Osteoblast (primary cell): ENCODE results near the gene CPTP. TPM values are rescaled to one million over a fixed set of nuclear protein-coding genes. Genes with fewer than 3 reads are reported as not detected.
A peak's percentile ranks its signal among the peaks of the same experiment; 100 is the strongest.

ENCODE experiments used
- DNase-seq: peaks from one replicate; pipeline ENCODE4 v3.0.0; 2011; ENCODE audit warnings: low spot score, mixed read lengths; ENCODE audit not compliant: insufficient read length; ENCODE audit errors: missing footprints
- H2AFZ ChIP-seq: 2 replicates; pipeline ENCODE4 v1.6.0; 2011; ENCODE audit warnings: mild to moderate bottlenecking, low read length
- H3K27ac ChIP-seq: 2 replicates; pipeline ENCODE4 v1.5.1; 2011; ENCODE audit warnings: mild to moderate bottlenecking, low read depth, low read length, moderate library complexity
- H3K27me3 ChIP-seq: 2 replicates; pipeline ENCODE4 v1.6.0; 2012; ENCODE audit warnings: mild to moderate bottlenecking, control low read depth, inconsistent platforms, low read length, moderate library complexity; ENCODE audit not compliant: insufficient read depth
- H3K36me3 ChIP-seq: 2 replicates; pipeline ENCODE4 v1.5.1; 2011; ENCODE audit warnings: mild to moderate bottlenecking, low read length, control low read depth, moderate library complexity; ENCODE audit not compliant: insufficient read depth
- H3K4me1 ChIP-seq: 2 replicates; pipeline ENCODE4 v1.5.1; 2011; ENCODE audit warnings: mild to moderate bottlenecking, low read length, control low read depth, moderate library complexity; ENCODE audit not compliant: insufficient read depth
- H3K4me2 ChIP-seq: 2 replicates; pipeline ENCODE4 v1.6.0; 2011; ENCODE audit warnings: mild to moderate bottlenecking, low read length; ENCODE audit not compliant: insufficient read depth
- H3K4me3 ChIP-seq: fragments of 200-600 bp; sonication (generic); 3 replicates; pipeline ENCODE4 v1.5.1; 2012; ENCODE audit warnings: mild to moderate bottlenecking, low read length, inconsistent platforms; ENCODE audit not compliant: insufficient read depth
- H3K79me2 ChIP-seq: 2 replicates; pipeline ENCODE4 v1.6.0; 2012; ENCODE audit warnings: mild to moderate bottlenecking, low read length, control low read depth, inconsistent platforms; ENCODE audit not compliant: insufficient read depth
- H3K9me3 ChIP-seq: 2 replicates; pipeline ENCODE4 v1.5.1; 2011; ENCODE audit warnings: low read depth, low read length, control low read depth
- H4K20me1 ChIP-seq: 2 replicates; pipeline ENCODE4 v1.6.0; 2012; ENCODE audit warnings: mild to moderate bottlenecking, low read length, control low read depth; ENCODE audit not compliant: insufficient read depth
- CTCF ChIP-seq: IDR thresholded peaks from 2 replicates; pipeline ENCODE4 v1.5.1; 2011; ENCODE audit warnings: mild to moderate bottlenecking, low read depth, low read length, moderate library complexity; ENCODE audit errors: extremely low read depth
- small RNA-seq: library from RNA; depleted of rRNA; stranded (forward); fragments of <200 nt; gene quantifications from one replicate; pipeline ENCODE3, GENCODE V24; 2012
- total RNA-seq: library from RNA; depleted of rRNA; stranded (reverse); fragments of >200 nt; gene quantifications from 2 replicates; pipeline ENCODE4 v1.2.3, GENCODE V29; 2012

CPTP gene
- total RNA-seq, 1 donor = 13.8 TPM

- Histone ChIP-seq H3K9me3 (no peaks in the 10 kb centered on the region), H3K27ac (no peak overlapping the region), H3K36me3 (peaks cover 6% of the 10 kb centered on the region), H3K4me1 (peaks cover 9% of the 10 kb centered on the region), H3K27me3 (no peaks in the 10 kb centered on the region), H4K20me1 (peaks cover 6% of the 10 kb centered on the region), H3K4me2 (no peak overlapping the region), H2AFZ (no peak overlapping the region), H3K4me3 (no peak overlapping the region), H3K79me2 (peaks cover 32% of the 10 kb centered on the region)
- DNase-seq = peak; percentile 67
- no peak for TF ChIP-seq CTCF
These were observed 53.1 kb downstream of the CPTP start for GRCh38 chr1:1377540-1378205.

Small RNAs within 50 kb of the gene (small RNA-seq; reads per million reads assigned to genes)
- not detected for gene MIR6726

Other genes with a start within 250 kb of the CPTP start
- gene C1orf159, start 208.7 kb upstream of the CPTP start, total RNA-seq = 5.4 and 8.5 TPM in 2 replicates
- not detected in 2 replicates for gene TTLL10, start 150.9 kb upstream of the CPTP start, total RNA-seq
- gene TNFRSF18, start 118.2 kb upstream of the CPTP start, total RNA-seq = 0.29 TPM in 1 of 2 replicates, not detected in the other
- gene TNFRSF4, start 110.6 kb upstream of the CPTP start, total RNA-seq = under 0.01 TPM in 1 of 2 replicates, not detected in the other
- gene SDF4, start 92.8 kb upstream of the CPTP start, total RNA-seq = 136 and 151 TPM in 2 replicates
- gene B3GALT6, start 92.6 kb upstream of the CPTP start, total RNA-seq = 26.5 and 29.7 TPM in 2 replicates
- gene C1QTNF12, start 78.1 kb upstream of the CPTP start, total RNA-seq = 0.36 and 0.59 TPM in 2 replicates
- 31.2 and 32.6 TPM in 2 replicates for gene UBE2J2, start 50.9 kb upstream of the CPTP start, total RNA-seq
- gene SCNN1D, start 44.4 kb upstream of the CPTP start, total RNA-seq = 0.59 and 1.1 TPM in 2 replicates
- gene ACAP3, start 16.9 kb upstream of the CPTP start, total RNA-seq = 31.2 and 46.7 TPM in 2 replicates
- 19.4 and 29.3 TPM in 2 replicates for gene PUSL1, start 16.2 kb upstream of the CPTP start, total RNA-seq
- gene INTS11, start 142 bp upstream of the CPTP start, total RNA-seq = 53.3 and 59.7 TPM in 2 replicates
- under 0.01 TPM in 2 replicates for gene TAS1R3, start 6.5 kb downstream of the CPTP start, total RNA-seq
- gene DVL1, start 24.6 kb downstream of the CPTP start, total RNA-seq = 73.5 and 81.9 TPM in 2 replicates
- 689 and 735 TPM in 2 replicates for gene MXRA8, start 33.8 kb downstream of the CPTP start, total RNA-seq
- 64.8 and 74.6 TPM in 2 replicates for gene AURKAIP1, start 50.4 kb downstream of the CPTP start, total RNA-seq
- 138 and 139 TPM in 2 replicates for gene CCNL2, start 74.5 kb downstream of the CPTP start, total RNA-seq
- gene MRPL20, start 82.5 kb downstream of the CPTP start, total RNA-seq = 53.9 and 58.9 TPM in 2 replicates
- gene ANKRD65, start 96.5 kb downstream of the CPTP start, total RNA-seq = 1.2 and 1.8 TPM in 2 replicates
- 2.4 and 4.3 TPM in 2 replicates for gene VWA1, start 110.9 kb downstream of the CPTP start, total RNA-seq
- gene ATAD3C, start 124.9 kb downstream of the CPTP start, total RNA-seq = under 0.01 and 0.59 TPM in 2 replicates
- gene ATAD3B, start 147.0 kb downstream of the CPTP start, total RNA-seq = 10.6 and 14.5 TPM in 2 replicates
- gene ATAD3A, start 187.4 kb downstream of the CPTP start, total RNA-seq = 18.6 and 19.9 TPM in 2 replicates
- 1.8 and 2.7 TPM in 2 replicates for gene TMEM240, start 215.8 kb downstream of the CPTP start, total RNA-seq